PC-9 (cell line): ENCODE measurements around the gene ARNT2. TPM values are rescaled to one million over a fixed set of nuclear protein-coding genes. Genes with fewer than 3 reads are reported as not detected.

Experiments
- BruUV-seq: library from RNA; stranded (reverse); fragments of 400-500 nt; replicated peaks from 2 replicates; lab custom pipeline; 2021; lab: Mats Ljungman, UMichigan
- CTCF ChIA-PET: fragments of 300-600 bp; sonication (Branson Sonifier 250); formaldehyde crosslinking; loops from one replicate; lab custom pipeline; 2022; ENCODE audit warnings: antibody characterized with exemption; lab: Charles Lee
- POLR2A ChIA-PET: fragments of 300-600 bp; sonication (Branson Sonifier 250); formaldehyde crosslinking; loops from one replicate; lab custom pipeline; 2022; ENCODE audit warnings: antibody characterized with exemption; ENCODE audit not compliant: unreplicated experiment; lab: Charles Lee
- DNase-seq, 2 experiments: peaks; one replicate each; pipeline versions ENCODE4 v3.0.0 to v3.0.0-alpha.2; 2015 to 2022; ENCODE audit warnings: mixed read lengths in 1 of 2
- H2AFZ ChIP-seq: fragments of 200-600 bp; sonication (generic); 2 replicates; pipeline ENCODE4 v1.8.1; 2017; ENCODE audit warnings: antibody characterized with exemption
- H3F3A ChIP-seq: fragments of 200-600 bp; sonication (generic); 2 replicates; pipeline ENCODE4 v1.8.1; 2017; ENCODE audit warnings: antibody characterized with exemption, mild to moderate bottlenecking, low read depth; ENCODE audit not compliant: insufficient read depth
- H3K27ac ChIP-seq: fragments of 200-600 bp; sonication (generic); 2 replicates; pipeline ENCODE4 v1.6.1; 2016; ENCODE audit warnings: mixed run types
- H3K27me3 ChIP-seq: fragments of 200-600 bp; sonication (generic); 2 replicates; pipeline ENCODE4 v1.6.1; 2016; ENCODE audit warnings: low read depth, mixed run types; ENCODE audit not compliant: insufficient read depth
- H3K36me3 ChIP-seq: fragments of 200-600 bp; sonication (generic); 2 replicates; pipeline ENCODE4 v1.6.1; 2016; ENCODE audit warnings: low read depth, mixed run types
- H3K4me1 ChIP-seq: fragments of 200-600 bp; sonication (generic); replicated peaks from 2 replicates; pipeline ENCODE4 v1.6.1; 2016; ENCODE audit warnings: mixed run types; ENCODE audit not compliant: insufficient read depth
- H3K4me2 ChIP-seq: fragments of 200-600 bp; sonication (generic); 2 replicates; pipeline ENCODE4 v1.6.1; 2017; ENCODE audit warnings: mixed run types
- H3K4me3 ChIP-seq: fragments of 200-600 bp; sonication (generic); 2 replicates; pipeline ENCODE4 v1.6.1; 2016; ENCODE audit warnings: mixed run types
- H3K79me2 ChIP-seq: fragments of 200-600 bp; sonication (generic); 2 replicates; pipeline ENCODE4 v1.6.1; 2017; ENCODE audit warnings: low read depth, mixed run types
- H3K9me2 ChIP-seq: fragments of 200-600 bp; sonication (generic); 2 replicates; pipeline ENCODE4 v1.8.1; 2017; ENCODE audit warnings: mild to moderate bottlenecking; ENCODE audit not compliant: insufficient read depth
- H3K9me3 ChIP-seq: fragments of 200-600 bp; sonication (generic); 2 replicates; pipeline ENCODE4 v1.8.1; 2016; ENCODE audit warnings: low read depth; ENCODE audit not compliant: insufficient read depth
- H4K20me1 ChIP-seq: fragments of 200-600 bp; sonication (generic); 2 replicates; pipeline ENCODE4 v1.8.1; 2017; ENCODE audit not compliant: insufficient read depth
- EZH2 ChIP-seq: fragments of 200-600 bp; sonication (generic); IDR thresholded peaks from 2 replicates; pipeline ENCODE4 v1.8.0; 2017; ENCODE audit warnings: antibody characterized with exemption, low read depth
- intact Hi-C: fragments of 100-400 bp; cut with micrococcal nuclease; formaldehyde crosslinking; loops from one replicate; pipeline ENCODE4 v1.10.0; 2022; ENCODE audit not compliant: unreplicated experiment
- total RNA-seq: library from RNA; stranded (reverse); gene quantifications from 2 replicates; pipeline ENCODE4 v1.2.3, GENCODE V29; 2021
- TF ChIP-seq, protein P1 (sequence below): fragments of 200-600 bp; sonication (generic); conservative IDR thresholded peaks from 2 replicates; pipeline ENCODE4 v1.6.1; 2017; ENCODE audit warnings: mixed run types, antibody characterized with exemption, mild to moderate bottlenecking, moderate library complexity

ARNT2 gene
- total RNA-seq, 1 experiment from 2014 or later: 4.3 TPM

DNA sequence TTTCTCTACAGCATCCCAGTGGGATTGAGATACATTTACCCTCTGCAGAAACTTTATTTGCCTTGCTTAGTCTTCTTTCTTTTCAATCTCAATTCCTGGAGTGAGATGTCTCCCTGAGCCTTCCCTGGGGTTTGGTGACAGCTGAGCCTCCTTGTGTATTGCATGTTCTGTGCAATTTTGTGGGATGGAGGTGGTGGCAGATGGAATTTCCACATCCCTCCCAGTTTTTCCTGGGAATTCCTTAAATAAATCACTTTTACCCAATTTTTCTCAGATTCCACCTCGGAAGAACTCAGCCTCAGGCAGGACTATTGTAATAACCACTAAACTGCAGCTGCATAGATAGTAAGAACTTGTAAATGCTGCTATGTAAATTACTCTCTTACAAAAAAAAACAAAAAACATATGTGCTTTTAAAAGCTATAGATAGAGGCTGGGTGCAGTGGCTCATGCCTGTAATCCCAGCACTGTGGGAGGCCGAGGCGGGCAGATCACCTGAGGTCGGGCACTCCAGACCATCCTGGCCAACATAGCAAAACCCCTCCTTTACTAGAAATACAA, 202.4 kb downstream of the ARNT2 start:
- CTCF ChIA-PET: no interaction called here

DNA sequence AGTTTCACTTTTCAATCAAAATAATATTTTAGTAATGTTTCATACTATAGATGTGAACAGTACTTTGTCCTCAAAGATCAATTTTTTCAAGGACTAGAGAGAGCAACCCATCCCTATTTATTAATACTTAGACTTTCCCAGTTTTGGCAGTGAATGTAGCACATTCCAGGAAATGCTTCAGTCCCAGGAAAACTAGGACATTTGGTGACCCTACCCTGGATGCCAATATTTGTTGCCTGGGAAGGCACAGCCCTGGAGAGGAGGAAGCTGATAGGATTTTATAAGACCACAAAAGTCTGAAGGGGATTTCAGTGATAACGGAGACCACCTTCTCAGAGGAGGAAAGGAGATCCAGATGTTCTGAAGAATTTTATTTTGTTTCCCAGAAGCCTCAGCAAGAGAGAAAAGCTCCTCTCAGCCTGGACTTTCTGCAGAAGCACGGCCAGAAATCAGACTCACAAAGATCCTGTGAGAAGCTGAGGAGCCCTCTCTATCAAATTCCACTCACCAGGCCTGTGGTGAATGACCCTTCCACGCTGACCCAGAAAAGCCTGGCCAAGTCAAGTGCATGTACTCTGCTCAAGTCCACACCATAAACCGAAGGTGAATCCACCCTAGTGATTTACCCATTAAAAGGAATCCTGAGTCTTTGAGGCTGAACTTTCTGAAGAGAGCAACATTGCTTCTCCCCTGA, 203.3 kb downstream of the ARNT2 start:
- Histone ChIP-seq H3K4me2 (no peak overlapping the region), H3K79me2 (no peaks in the 10 kb centered on the region), H3K9me3 (no peaks in the 10 kb centered on the region), H4K20me1 (no peaks in the 10 kb centered on the region), H3K9me2 (no peaks in the 10 kb centered on the region), H2AFZ (no peak overlapping the region), H3K4me3 (no peak overlapping the region), H3K36me3 (no peaks in the 10 kb centered on the region), H3K27ac (no peak overlapping the region), H3K4me1 (peaks cover 19% of the 10 kb centered on the region), H3K27me3 (no peaks in the 10 kb centered on the region), H3F3A (no peaks in the 10 kb centered on the region)
- intact Hi-C loops: no loop called here
- CTCF ChIA-PET: no interaction called here
- no peak for DNase-seq
- TF ChIP-seq, protein P1, sequence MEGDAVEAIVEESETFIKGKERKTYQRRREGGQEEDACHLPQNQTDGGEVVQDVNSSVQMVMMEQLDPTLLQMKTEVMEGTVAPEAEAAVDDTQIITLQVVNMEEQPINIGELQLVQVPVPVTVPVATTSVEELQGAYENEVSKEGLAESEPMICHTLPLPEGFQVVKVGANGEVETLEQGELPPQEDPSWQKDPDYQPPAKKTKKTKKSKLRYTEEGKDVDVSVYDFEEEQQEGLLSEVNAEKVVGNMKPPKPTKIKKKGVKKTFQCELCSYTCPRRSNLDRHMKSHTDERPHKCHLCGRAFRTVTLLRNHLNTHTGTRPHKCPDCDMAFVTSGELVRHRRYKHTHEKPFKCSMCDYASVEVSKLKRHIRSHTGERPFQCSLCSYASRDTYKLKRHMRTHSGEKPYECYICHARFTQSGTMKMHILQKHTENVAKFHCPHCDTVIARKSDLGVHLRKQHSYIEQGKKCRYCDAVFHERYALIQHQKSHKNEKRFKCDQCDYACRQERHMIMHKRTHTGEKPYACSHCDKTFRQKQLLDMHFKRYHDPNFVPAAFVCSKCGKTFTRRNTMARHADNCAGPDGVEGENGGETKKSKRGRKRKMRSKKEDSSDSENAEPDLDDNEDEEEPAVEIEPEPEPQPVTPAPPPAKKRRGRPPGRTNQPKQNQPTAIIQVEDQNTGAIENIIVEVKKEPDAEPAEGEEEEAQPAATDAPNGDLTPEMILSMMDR: no peak
- TF ChIP-seq EZH2: no peak
- POLR2A ChIA-PET: no interaction called here
- BruUV-seq: no TSS peak

More for the DNA sequence above, 202.4 kb downstream of the ARNT2 start:
- no peak overlapping the region for H2AFZ ChIP-seq
- no peaks in the 10 kb centered on the region for H3K79me2 ChIP-seq
- H3K4me1 ChIP-seq: peaks cover 19% of the 10 kb centered on the region
- H3K4me3 ChIP-seq: no peak overlapping the region
- intact Hi-C loops: no loop called here
- TF ChIP-seq, protein P1: no peak
- TF ChIP-seq EZH2: no peak
- H3K9me2 ChIP-seq: no peaks in the 10 kb centered on the region
- BruUV-seq: no TSS peak
- DNase-seq: no peak
- no peaks in the 10 kb centered on the region for H3K27me3 ChIP-seq
- no peak overlapping the region for H3K4me2 ChIP-seq
- H3K36me3 ChIP-seq: no peaks in the 10 kb centered on the region
- 0 out of 2 replicates have a peak, but pooled peaks cover 2% of the 10 kb centered on the region for H3K9me3 ChIP-seq
- no peaks in the 10 kb centered on the region for H3F3A ChIP-seq
- no peak overlapping the region for H3K27ac ChIP-seq
- no peaks in the 10 kb centered on the region for H4K20me1 ChIP-seq
- POLR2A ChIA-PET: no interaction called here

DNA sequence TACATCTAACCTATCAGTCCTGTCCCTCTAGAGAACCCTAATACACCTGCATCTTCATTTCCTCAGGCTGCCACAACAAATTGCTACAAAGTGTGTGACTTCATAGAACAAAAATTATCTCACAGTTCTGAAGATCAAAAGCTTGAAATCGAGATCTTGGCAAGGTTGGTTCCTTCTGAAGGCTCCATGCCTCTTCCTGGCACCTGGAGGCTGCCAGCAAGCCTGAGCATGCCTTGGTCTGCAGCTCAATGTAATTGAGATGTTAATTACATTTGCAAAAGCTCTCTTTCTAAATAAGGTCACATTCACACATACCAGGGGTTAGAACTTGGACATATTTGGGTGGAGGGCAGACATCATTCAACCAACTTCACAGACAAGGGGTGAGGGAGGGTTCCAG, 204.5 kb downstream of the ARNT2 start:
- Histone ChIP-seq H3K4me2 (no peak overlapping the region), H3K27me3 (no peaks in the 10 kb centered on the region), H3K9me3 (no peaks in the 10 kb centered on the region; the same call in 1 of the 2 replicates), H3K79me2 (no peaks in the 10 kb centered on the region), H4K20me1 (no peaks in the 10 kb centered on the region), H3K4me1 (peaks cover 19% of the 10 kb centered on the region), H3K27ac (no peak overlapping the region), H3F3A (no peaks in the 10 kb centered on the region), H2AFZ (no peak overlapping the region), H3K36me3 (no peaks in the 10 kb centered on the region), H3K4me3 (no peak overlapping the region), H3K9me2 (no peaks in the 10 kb centered on the region)
- no peak for DNase-seq
- ChIA-PET POLR2A (no interaction called here), CTCF (no interaction called here)
- intact Hi-C loops: no loop called here
- TF ChIP-seq EZH2: no peak
- TF ChIP-seq, protein P1: no peak
- no TSS peak for BruUV-seq
